Hepatocyte (in vitro differentiated cells): ENCODE results near the gene POFUT2. TPM values are rescaled to one million over a fixed set of nuclear protein-coding genes. Genes with fewer than 3 reads are reported as not detected.

ENCODE experiments used
- DNase-seq: peaks from one replicate; pipeline ENCODE4 v3.0.0-alpha.2; 2016; ENCODE audit warnings: low spot score
- H2AFZ ChIP-seq: fragments of 200-600 bp; sonication (generic); 2 replicates; pipeline ENCODE4 v1.6.0; 2016; ENCODE audit warnings: antibody characterized with exemption, mild to moderate bottlenecking
- H3K27ac ChIP-seq: fragments of 200-600 bp; sonication (generic); 2 replicates; pipeline ENCODE4 v1.5.1; 2016; ENCODE audit warnings: mild to moderate bottlenecking
- H3K27me3 ChIP-seq: fragments of 200-600 bp; sonication (generic); 2 replicates; pipeline ENCODE4 v1.6.1; 2016
- H3K36me3 ChIP-seq: fragments of 200-600 bp; sonication (generic); replicated peaks from 2 replicates; pipeline ENCODE4 v1.5.1; 2016; ENCODE audit warnings: low read depth; ENCODE audit not compliant: insufficient read depth
- H3K4me1 ChIP-seq: fragments of 200-600 bp; sonication (generic); 2 replicates; pipeline ENCODE4 v1.5.1; 2016; ENCODE audit warnings: mild to moderate bottlenecking, moderate library complexity; ENCODE audit not compliant: insufficient read depth
- H3K4me2 ChIP-seq: fragments of 200-600 bp; sonication (generic); 2 replicates; pipeline ENCODE4 v1.6.0; 2016
- H3K4me3 ChIP-seq: fragments of 200-600 bp; sonication (generic); 2 replicates; pipeline ENCODE4 v1.5.1; 2016; ENCODE audit warnings: mild to moderate bottlenecking
- H3K79me2 ChIP-seq: fragments of 200-600 bp; sonication (generic); 2 replicates; pipeline ENCODE4 v1.6.0; 2017; ENCODE audit warnings: mild to moderate bottlenecking
- H3K9me2 ChIP-seq: fragments of 200-600 bp; sonication (generic); replicated peaks from 2 replicates; pipeline ENCODE4 v1.6.0; 2017; ENCODE audit warnings: mild to moderate bottlenecking; ENCODE audit not compliant: insufficient read depth
- H3K9me3 ChIP-seq: fragments of 200-600 bp; sonication (generic); 2 replicates; pipeline ENCODE4 v1.5.1; 2016; ENCODE audit warnings: low read depth, mild to moderate bottlenecking
- H4K20me1 ChIP-seq: fragments of 200-600 bp; sonication (generic); 2 replicates; pipeline ENCODE4 v1.6.0; 2016; ENCODE audit warnings: mild to moderate bottlenecking; ENCODE audit not compliant: insufficient read depth, poor library complexity, severe bottlenecking
- CTCF ChIP-seq: fragments of 200-600 bp; sonication (generic); IDR thresholded peaks from 2 replicates; pipeline ENCODE4 v1.5.1; 2016; ENCODE audit warnings: antibody characterized with exemption, mild to moderate bottlenecking; ENCODE audit not compliant: poor library complexity
- EZH2 ChIP-seq: fragments of 200-600 bp; sonication (generic); IDR thresholded peaks from 2 replicates; pipeline ENCODE4 v1.6.1; 2016; ENCODE audit warnings: antibody characterized with exemption, mild to moderate bottlenecking, borderline replicate concordance
- EZH2phosphoT487 ChIP-seq: fragments of 200-600 bp; sonication (generic); IDR thresholded peaks from one replicate; pipeline ENCODE4 v1.6.1; 2018; ENCODE audit warnings: antibody characterized with exemption, mild to moderate bottlenecking, low read depth, moderate library complexity; ENCODE audit not compliant: unreplicated experiment, severe bottlenecking
- WGBS: methylation state at CpG from one replicate; pipeline ENCODE4 v1.1.6; 2016; ENCODE audit warnings: low lambda C conversion rate; ENCODE audit errors: missing lambda C conversion rate; 5-methylcytosine and 5-hydroxymethylcytosine counted together
- polyA plus RNA-seq: library from polyadenylated mRNA; unstranded; fragments of >200 nt; fragmentation: Nextera tagmentation; extraction: Ambion mirVana; gene quantifications from 2 replicates; pipeline ENCODE4 v1.2.1, GENCODE V29; 2016
- total RNA-seq: library from RNA; depleted of rRNA; stranded (reverse); fragments of >200 nt; gene quantifications from 2 replicates; pipeline ENCODE4 v1.2.3, GENCODE V29; 2014

Gene POFUT2
- total and polyA plus RNA-seq, 2 experiments from 2014 or later, result 30.7 to 57.7 TPM

- Histone ChIP-seq H2AFZ (no peak overlapping the region), H3K79me2 (no peaks in the 10 kb centered on the region), H3K9me3 (no peaks in the 10 kb centered on the region), H3K4me1 (peaks cover 19% of the 10 kb centered on the region), H3K4me3 (no peak overlapping the region), H3K4me2 (no peak overlapping the region), H3K27ac (no peak overlapping the region), H3K27me3 (no peaks in the 10 kb centered on the region), H4K20me1 (no peaks in the 10 kb centered on the region), H3K9me2 (no peaks in the 10 kb centered on the region), H3K36me3 (no peaks in the 10 kb centered on the region)
- no peak for DNase-seq
- WGBS, result 92% methylated on average over 17 of the region's 19 CpGs
- TF ChIP-seq EZH2, result no peak
- TF ChIP-seq EZH2phosphoT487, result no peak
- TF ChIP-seq CTCF, result no peak
Measured at GRCh38 chr21:45335761-45336534, 48.3 kb upstream of the POFUT2 start.

GRCh38 chr21:45335151-45335760 lies 47.6 kb upstream of the POFUT2 start:
- no peaks in the 10 kb centered on the region for H3K36me3 ChIP-seq
- H4K20me1 ChIP-seq, result no peaks in the 10 kb centered on the region
- no peak overlapping the region for H3K4me3 ChIP-seq
- no peak overlapping the region for H3K27ac ChIP-seq
- TF ChIP-seq CTCF, result no peak
- TF ChIP-seq EZH2phosphoT487, result no peak
- TF ChIP-seq EZH2, result no peak
- no peak overlapping the region for H3K4me2 ChIP-seq
- H3K9me2 ChIP-seq, result no peaks in the 10 kb centered on the region
- H3K27me3 ChIP-seq, result no peaks in the 10 kb centered on the region
- H2AFZ ChIP-seq, result no peak overlapping the region
- 90% methylated on average over 5 of the region's 14 CpGs for WGBS
- H3K9me3 ChIP-seq, result no peaks in the 10 kb centered on the region
- no peaks in the 10 kb centered on the region for H3K79me2 ChIP-seq
- peaks cover 26% of the 10 kb centered on the region for H3K4me1 ChIP-seq
- DNase-seq, result no peak

- H3K79me2 ChIP-seq, result no peaks in the 10 kb centered on the region
- no peaks in the 10 kb centered on the region for H3K9me3 ChIP-seq
- H4K20me1 ChIP-seq, result no peaks in the 10 kb centered on the region
- H3K9me2 ChIP-seq, result no peaks in the 10 kb centered on the region
- H3K4me1 ChIP-seq, result peaks cover 32% of the 10 kb centered on the region
- no peak overlapping the region for H3K27ac ChIP-seq
- H3K27me3 ChIP-seq, result no peaks in the 10 kb centered on the region
- 97% methylated on average over 9 of the region's 9 CpGs for WGBS
- H2AFZ ChIP-seq, result no peak overlapping the region
- H3K4me3 ChIP-seq, result no peak overlapping the region
- DNase-seq, result no peak
- H3K4me2 ChIP-seq, result no peak overlapping the region
- H3K36me3 ChIP-seq, result no peaks in the 10 kb centered on the region
- no peak for TF ChIP-seq CTCF
- no peak for TF ChIP-seq EZH2phosphoT487
- TF ChIP-seq EZH2, result no peak
Measured at GRCh38 chr21:45334591-45335081, 46.9 kb upstream of the POFUT2 start.
